HUDEP-2 (cell line): ENCODE data around the gene TOMM7.
"Not testable (repeated sequence)": the region's sequence is repeated elsewhere in the genome, so short reads cannot be mapped to it uniquely, and the experiment has no call there.

Source experiments
- DNase-seq, 76 experiments: peaks; one replicate each; lab custom pipeline; 2025; ENCODE audit not compliant: unreplicated experiment in 76 of 76; lab: John Stamatoyannopoulos, UW

The TOMM7 gene

DNA sequence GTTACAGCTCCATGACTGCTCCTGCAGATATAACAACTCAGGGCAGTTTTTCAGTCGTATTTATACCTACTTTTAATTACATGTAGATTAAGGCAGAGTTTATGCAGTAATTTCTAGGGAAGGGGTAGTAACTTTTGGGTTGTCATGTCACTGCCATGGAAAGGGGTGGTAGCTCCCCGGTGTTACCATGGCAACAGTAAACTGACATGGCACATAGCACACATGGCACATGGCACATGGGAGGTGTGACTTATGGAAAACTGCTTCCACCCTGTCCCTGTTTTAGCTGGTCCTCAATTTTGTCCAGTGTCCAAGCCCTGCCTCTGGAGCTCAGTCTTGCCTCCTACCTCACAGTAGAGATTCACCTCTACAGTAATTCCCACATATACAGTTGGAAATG, 3.9 kb upstream of the TOMM7 start:
- no peak for DNase-seq

DNA sequence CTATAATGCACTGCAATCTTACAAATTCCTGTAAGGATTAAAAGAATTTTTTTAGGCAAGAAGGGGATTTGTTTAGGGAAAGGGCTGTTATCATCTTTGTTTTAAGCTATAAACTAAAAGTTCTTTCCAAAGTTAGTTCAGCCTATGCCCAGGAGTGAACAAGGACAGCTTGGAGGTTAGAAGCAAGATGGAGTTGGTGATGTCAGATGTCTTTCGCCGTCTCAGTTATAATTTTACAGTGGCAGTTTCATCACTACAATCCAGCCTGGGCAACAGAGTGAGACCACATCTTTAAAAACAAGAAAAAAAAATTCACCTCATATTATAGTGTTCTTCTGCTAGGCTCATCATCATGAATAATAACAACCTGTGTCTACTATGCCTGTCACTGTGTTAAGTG, 2.1 kb upstream of the TOMM7 start:
- DNase-seq, result no peak

DNA sequence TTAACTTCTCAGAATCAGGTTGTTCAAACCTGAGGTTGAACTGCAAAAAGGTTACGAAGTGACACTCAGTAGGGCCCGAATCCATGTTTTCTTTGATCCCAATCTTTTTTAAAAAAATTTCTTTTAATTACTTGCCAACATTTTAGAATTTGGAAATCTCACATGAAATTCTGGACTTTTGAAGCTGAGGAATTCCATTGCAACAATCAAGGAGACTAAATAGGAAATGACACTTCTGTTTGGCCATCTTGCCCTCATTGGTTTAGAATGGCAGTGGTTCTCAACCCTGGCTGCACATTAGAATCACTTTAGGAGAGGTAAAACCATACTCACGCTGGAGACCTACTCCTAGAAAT, 471 bp upstream of the TOMM7 start:
- DNase-seq, result no peak

DNA sequence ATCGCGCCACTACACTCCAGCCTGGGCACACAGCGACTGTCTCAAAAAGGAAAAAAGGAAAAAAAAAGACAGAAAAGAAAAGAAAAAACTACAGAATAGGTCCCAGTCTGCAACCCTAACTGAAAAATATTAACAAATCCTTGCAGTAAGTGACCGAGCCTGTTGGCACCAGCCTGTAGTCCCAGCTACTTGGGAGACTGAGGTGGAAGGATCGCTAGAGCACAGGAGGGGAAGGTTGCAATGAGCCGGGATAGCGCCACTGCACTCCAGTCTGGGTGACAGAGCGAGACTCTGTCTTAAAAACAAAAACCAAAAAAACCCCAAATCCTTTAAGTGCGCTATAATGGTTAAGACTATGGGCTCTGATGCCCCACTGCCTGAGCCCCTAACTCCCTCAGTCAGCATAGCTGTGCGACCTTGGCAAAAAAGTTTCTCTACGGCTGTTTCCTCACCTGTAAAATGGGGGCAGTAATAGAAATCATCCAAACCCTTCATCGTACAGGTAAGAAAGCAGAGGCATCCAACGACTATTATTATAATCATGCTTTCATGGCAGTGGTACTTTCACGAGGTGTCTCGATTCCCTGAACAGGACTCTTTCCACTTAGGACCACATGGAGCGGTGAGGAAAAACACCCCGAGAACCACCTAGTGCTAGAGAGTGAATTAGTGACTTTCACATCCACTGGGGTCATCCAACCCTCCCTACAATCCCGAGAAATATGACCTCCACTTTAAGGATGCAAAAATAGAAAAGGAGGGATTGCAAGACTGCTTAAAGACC, 755 bp downstream of the TOMM7 start:
- peak in 5 of 76 experiments; percentile 13 to 22 (median 15) for DNase-seq

DNA sequence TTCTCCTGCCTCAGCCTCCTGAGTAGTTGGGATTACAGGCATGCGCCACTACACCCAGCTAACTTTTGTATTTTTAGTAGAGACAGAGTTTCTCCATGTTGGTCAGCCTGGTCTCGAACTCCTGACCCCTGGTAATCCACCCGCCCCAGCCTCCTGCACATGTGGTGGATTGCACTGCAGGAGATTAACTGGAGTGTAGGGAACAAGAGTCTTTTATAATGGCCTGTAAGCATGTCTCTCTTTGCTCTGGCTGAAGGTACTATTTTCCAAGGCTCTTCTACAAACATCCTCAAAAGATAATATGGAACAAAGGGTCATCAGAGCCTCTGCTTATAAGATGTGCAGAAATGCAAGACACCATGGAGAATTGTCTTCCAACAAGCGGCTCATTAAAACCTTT, 3.2 kb downstream of the TOMM7 start:
- no peak for DNase-seq

DNA sequence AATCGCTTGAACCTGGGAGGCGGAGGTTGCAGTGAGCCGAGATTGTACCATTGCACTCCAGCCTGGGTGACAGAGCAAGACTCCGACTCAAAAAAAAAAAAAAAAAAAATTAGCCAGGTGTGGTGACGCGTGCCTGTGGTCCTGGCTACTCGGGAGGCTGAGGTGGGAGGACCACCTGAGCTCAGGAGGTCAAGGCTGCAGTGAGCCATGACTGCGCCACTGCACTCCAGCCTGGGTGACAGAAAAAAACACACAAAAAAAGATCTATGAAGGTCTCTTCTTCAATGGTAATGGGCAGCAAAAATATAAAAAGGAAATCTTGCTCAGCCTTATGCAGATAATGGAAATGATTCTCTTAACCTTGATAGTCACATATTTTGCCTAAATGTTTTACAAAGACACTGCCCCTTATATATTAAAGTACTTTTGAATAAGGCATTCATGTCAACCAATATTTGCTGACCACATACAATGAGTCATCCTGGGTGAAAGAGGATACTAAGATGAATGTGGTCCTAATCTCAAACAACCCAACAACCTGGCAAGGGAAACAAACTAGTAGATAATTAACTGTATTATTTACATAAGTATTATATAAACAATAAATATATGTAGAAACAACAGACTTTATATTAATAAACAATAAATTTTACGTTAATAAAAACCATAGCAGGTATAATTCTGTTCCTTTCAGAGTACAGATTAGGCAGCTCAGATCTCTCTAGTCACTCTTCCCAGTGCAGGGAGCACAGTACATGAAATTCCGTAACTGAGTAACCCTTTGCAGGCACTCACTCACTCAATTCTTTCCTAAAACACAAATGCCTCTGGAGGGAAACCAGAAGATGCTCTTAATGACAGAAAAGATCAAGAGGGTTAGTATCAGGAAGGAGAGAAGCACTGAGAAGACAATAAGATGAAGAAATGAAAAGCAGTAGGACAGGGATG, 8.1 kb downstream of the TOMM7 start:
- peak in 1 of 76 experiments; percentile 9 for DNase-seq

DNA sequence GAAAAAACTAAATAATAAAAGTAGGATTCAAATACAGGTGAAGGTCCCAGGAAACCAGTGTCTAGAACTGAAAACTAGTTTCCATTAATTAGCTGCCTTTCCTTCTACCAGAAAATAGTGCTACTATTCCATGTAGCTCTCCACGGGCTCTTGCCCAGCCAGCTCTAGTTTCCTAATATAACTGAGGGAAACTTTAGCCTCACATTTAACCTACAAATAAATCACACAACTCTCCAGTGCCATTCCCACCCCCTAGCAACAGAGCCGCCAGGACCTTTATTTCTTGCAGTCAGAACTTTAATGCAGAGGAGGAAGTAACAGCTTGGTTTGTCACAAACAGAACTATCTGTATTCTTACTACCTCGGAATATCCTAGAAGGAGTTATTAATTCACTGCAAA, 10.3 kb downstream of the TOMM7 start:
- DNase-seq, result no peak

DNA sequence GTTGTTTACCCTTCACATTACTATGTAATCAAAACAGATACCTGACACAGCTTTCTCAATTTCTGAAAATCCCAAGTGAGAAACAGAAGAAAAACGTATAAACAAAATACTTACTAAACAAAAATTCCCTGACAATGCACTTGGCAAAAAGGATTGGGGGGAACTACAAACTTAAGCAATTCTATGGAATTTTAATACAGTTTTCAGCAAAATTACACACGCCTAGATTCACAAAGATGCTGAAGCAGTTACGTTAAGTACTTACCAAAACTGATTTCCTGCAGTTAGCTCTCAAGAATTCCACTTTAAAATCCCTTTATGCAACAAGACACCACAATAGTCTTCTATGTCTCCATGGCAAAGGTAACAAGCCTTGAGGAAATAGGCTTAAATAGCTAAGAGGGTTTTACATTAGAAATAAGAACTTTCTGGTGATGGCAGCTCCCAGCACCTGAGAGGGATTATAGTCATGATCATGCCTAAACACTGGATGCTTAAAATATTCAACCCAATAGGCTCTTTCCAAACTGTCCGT, 10.8 kb downstream of the TOMM7 start:
- DNase-seq, result no peak

DNA sequence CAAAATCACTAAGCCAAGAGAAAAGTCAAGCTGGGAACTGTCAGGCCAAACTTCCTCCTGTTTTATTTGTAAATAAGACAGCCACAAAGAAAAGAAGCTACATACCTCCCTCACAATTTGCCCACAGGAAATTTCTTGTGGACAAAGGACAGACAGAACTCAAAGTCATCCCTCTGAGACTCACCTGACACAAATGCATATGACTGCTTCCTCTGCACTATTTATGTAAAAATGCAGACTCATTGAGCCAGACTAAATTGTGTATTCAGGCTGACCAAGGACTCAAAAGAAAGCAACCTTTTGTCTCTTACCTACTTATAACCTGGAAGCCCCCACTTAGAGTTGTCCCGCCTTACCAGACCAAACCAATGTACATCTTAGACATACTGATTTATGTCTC, 11.8 kb downstream of the TOMM7 start:
- no peak for DNase-seq

DNA sequence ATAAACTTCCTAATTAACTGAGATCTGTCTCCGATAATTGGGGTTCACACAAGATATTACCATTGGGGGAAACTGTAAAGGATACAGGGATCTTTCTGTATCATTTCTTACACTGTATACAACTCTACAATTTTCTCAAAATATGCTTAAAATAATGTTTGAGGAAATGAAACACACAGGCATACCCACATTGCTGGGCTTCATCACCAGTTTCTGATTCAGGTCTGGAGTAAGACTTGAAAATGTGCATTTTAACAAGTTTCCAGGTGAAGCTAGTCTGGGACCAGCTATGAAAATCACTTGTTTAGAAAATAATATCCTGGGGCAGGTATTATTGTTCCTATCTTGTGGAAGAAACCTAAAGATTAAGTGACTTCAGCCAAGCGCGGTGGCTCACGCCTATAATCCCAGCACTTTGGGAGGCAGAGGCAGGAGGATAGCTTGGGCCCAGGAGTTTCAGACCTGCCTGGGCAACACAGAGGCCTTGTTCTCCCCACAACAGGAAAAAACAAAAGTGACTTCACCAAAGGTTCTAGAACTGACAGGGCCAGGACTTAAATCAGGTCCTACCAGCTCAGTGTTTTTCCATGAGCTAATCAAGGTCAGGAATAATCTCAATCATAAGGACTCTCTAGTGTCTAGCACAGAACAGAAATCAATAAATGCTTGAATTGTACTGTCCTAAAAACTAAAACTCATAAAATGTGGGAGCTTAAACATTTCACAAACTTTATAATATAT, 12.6 kb downstream of the TOMM7 start:
- DNase-seq, result no peak

DNA sequence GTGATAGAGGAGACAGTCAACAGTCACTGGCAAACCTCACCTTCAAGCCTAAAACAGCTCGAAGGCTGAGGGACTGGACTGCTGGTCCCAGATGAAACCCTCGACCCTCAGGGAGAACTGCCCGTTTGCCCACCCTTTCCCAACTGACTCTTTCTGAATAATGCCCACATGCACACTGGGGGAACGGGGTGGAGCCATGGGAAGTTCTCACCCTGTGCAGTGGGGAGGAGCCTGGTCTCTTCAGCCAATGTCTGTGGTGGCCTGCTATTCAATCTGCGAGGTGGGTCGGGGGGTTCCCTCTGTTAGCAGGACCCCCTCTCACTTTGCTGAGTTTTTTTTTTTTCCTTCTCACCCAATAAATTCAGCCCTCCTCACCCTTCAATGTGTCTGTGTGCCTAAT, 14.5 kb downstream of the TOMM7 start:
- no peak for DNase-seq

DNA sequence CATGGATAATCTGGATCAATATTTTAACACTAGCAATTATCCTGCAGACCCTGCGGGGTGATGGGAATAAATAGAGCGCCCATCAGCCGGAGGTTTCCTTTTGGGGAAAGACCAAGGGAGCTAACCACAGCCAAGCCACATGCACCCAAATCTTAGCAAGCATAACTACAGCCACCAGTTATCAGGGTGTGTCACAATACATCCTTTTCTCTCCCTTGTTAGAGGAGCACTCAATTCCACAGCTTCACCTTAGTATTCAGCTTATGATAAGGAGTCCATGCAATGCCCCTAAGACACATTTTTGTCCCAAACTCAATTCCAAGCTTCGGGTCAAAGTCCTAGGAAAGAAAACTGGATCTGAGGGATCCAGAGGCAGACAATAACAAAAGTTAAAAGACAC, 15.9 kb downstream of the TOMM7 start:
- DNase-seq, result no peak

DNA sequence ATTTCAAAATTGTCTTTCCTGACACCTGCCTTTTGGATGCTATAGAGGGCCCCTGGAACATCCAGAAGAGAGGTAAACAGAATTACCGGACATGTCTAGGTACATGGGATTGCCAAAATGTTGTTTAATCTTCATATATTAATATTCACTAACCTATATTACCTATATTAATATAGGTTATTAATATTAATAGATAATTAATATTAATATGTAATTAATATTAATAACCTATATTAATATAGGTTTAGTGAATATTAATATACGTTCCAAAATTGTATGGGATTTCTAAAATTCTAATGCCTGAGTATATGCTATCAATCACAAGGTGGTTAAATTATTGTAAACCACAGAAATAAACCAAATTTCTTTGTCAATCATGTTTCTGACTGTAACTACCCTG, 17.4 kb downstream of the TOMM7 start:
- DNase-seq, result no peak

DNA sequence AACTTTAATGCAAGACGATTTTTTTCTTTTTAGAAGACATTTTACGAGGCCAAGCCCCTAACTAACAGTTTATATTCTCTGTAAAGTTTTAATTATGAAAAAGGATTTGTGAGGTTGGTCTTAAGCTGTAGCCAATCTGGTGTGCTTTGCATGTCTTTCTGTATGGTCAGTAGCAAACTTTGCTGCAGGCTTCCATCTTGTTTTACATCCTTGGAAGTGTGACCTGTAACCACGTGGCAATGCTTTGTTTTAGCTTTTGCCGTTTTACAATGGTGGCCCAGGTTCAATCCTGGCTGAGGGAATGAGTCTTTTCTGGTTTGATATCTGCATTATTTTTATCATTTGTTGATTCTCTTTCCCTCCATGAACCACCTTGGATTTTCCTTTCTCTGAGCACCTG, 19.8 kb downstream of the TOMM7 start:
- DNase-seq, result not testable (repeated sequence)

DNA sequence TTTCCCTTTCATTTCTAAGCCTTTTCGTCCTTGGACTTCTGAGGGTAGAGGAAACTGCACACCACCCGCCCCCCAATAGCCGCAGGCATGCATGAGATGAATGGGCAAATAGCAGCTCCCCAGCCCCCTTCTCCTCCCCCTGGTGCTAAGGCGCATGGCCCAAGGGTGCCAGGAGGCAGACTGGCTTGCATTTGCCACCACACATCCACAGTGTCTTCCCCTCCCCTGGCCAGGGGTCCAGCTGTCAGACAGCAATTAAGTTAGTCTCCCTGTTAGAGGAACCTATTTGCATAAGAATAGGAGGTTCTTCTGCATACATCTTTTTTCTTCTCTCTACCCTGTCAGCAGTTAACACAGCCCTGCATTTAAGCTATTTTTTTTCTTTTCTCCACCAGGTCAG, 20.2 kb downstream of the TOMM7 start:
- no peak for DNase-seq

DNA sequence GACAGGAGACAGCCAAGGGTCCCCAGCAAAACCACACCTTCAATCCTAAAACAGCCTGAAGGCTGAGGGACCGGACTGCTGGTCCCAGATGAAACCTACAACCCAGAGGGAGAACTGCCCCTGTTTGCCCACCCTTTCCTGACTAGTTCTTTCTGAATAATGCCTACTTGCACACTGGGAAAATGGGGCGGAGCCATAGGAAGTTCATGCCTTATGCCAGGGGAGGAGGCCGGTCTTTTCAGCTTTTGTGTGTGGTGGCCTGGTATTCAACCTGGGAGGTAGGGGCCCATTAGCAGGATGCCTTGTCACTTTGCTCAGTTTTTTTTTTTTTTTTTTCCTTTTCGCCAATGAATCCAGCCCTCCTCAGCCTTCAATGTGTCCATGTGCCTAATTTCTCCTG, 20.7 kb downstream of the TOMM7 start:
- DNase-seq, result no peak

DNA sequence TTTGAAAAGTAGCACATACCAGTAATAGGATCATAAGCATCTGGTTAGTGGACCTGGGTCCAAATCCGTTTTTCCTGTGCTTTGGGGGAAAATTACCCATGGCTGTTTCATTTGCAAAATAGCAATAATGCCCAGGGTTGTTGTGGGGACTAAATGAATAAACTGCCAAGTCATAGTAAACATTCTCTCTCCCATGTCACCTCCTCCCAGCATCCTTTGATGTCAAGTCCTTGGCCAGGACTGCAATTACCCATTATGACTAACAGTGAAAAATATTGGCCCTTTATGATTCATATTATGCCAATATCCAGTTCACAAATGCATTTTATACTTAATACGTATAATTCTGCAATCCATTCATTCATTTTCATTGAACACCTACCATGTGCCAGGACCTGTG, 23.0 kb downstream of the TOMM7 start:
- DNase-seq, result no peak

DNA sequence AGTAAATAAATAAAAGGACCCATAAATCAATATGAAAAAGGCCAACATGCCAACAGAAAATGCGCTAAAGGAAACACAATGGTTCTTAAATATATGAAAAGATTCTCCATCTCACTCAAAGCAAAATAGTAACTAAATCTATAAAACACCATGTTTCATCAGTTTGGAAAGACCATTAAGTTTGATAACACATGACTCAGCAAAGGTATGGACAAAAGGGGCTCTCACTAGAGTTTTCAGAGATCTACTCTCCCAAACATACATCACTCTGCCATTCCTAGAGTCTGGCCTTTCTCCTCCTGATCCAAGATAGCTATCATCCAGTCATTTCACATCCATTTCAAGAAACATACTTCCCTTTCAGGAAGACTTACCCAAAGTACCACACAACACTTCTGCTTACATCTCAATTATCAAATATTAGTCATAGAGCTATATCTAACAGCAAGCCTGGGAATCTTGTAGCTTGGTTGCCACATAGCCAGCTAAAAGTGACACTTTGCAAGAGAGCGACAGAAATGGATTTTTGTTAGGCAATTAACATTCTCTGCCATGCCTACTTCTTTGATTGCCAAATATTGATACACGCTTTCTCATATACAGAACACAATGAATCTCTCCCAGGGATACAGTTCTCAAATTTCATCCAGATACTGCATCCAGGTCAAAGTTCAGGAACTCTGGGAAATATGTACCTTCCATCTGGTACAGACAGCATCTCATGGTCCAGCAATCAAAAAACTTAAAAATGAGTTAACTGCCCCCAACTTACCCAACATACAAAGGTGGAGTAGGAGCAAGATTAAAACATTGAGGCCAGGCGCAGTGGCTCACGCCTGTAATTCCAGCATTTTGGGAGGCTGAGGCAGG, 28.8 kb downstream of the TOMM7 start:
- DNase-seq, result no peak

DNA sequence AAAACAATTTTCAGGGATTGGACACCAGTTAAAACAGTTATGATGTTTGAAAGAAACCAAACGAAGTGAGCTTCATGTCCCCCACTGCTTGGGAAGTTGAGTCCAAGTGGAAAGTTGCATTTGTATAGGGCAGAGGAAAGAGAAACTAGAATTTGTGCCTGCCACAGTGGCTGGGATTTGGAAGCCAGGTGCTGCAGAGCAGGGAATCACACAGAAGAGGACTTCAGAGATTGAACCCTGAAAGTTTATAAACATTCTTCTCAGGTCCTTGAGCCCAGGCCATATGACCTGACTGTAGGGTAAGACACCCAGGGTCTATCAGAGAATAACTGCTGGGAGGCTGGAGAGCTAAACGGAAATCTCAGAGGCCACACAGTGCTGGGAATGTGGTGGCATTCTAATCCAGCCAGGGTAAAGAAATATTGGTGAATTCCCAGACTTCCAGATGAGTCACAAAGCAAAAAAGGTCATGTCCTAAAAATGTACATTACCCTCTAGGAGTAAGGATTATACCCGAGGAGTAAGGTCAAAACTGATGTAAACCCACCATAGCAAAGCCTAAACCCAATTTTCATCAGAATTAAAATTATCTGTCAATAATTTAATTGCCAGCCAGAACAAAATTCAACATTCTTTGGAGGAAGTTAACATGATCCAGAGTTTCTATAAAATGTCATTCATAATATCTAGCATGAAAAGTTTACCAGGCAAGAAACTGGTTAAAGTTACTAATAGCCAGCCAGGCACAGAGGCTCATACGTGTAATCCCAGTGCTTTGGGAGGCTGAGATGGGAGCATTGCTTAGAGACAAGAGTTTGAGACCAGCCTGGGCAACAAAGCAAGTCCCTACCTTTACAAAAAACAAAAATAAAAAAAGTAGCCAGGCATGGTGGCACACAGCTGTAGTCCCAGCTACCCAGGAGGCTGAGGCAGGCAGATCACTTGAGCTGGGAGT, 31.2 kb downstream of the TOMM7 start:
- no peak for DNase-seq
